CD4-positive, alpha-beta T cell treated with Interleukin-6 at 100 ng/mL for 8 hours (primary cell): ENCODE measurements around the gene GPC5.
"Not testable (repeated sequence)": the region's sequence is repeated elsewhere in the genome, so short reads cannot be mapped to it uniquely, and the experiment has no call there.

Source experiments
- DNase-seq: peaks from one replicate; pipeline ENCODE4 v3.0.0-alpha.2; 2020; ENCODE audit warnings: mixed read lengths, low spot score

GPC5 gene

GRCh38 chr13:91879360-91879759 lies 480.9 kb downstream of the GPC5 start:
- no peak for DNase-seq

GRCh38 chr13:91882918-91883317 lies 484.5 kb downstream of the GPC5 start:
- DNase-seq: no peak

GRCh38 chr13:91889641-91890040 lies 491.2 kb downstream of the GPC5 start:
- no peak for DNase-seq

- DNase-seq: no peak
These were observed 492.7 kb downstream of the GPC5 start for GRCh38 chr13:91891141-91891540.

GRCh38 chr13:91893040-91893439 lies 494.6 kb downstream of the GPC5 start:
- no peak for DNase-seq

- DNase-seq: no peak
These were observed 495.9 kb downstream of the GPC5 start for GRCh38 chr13:91894316-91894715.

GRCh38 chr13:91896547-91896946 lies 498.1 kb downstream of the GPC5 start:
- no peak for DNase-seq

GRCh38 chr13:91898986-91899385 lies 500.6 kb downstream of the GPC5 start:
- not testable (repeated sequence) for DNase-seq

GRCh38 chr13:91902291-91902690 lies 503.9 kb downstream of the GPC5 start:
- no peak for DNase-seq

- no peak for DNase-seq
These were observed 505.6 kb downstream of the GPC5 start for GRCh38 chr13:91904005-91904404.

- DNase-seq: no peak
These were observed 506.2 kb downstream of the GPC5 start for GRCh38 chr13:91904597-91904996.

GRCh38 chr13:91907398-91907797 lies 509.0 kb downstream of the GPC5 start:
- DNase-seq: no peak

GRCh38 chr13:91909617-91910016 lies 511.2 kb downstream of the GPC5 start:
- no peak for DNase-seq

- no peak for DNase-seq
These were observed 524.7 kb downstream of the GPC5 start for GRCh38 chr13:91922969-91923592.

GRCh38 chr13:91930687-91931086 lies 532.3 kb downstream of the GPC5 start:
- DNase-seq: no peak

GRCh38 chr13:91934354-91934753 lies 535.9 kb downstream of the GPC5 start:
- DNase-seq: no peak

- DNase-seq: no peak
These were observed 548.2 kb downstream of the GPC5 start for GRCh38 chr13:91946498-91947070.

- DNase-seq: no peak
These were observed 550.3 kb downstream of the GPC5 start for GRCh38 chr13:91948736-91949135.

GRCh38 chr13:91950803-91951202 lies 552.4 kb downstream of the GPC5 start:
- no peak for DNase-seq

GRCh38 chr13:91955546-91956355 lies 557.3 kb downstream of the GPC5 start:
- no peak for DNase-seq

- DNase-seq: no peak
These were observed 562.5 kb downstream of the GPC5 start for GRCh38 chr13:91960947-91961346.

- DNase-seq: no peak
These were observed 564.5 kb downstream of the GPC5 start for GRCh38 chr13:91962946-91963345.

GRCh38 chr13:91965511-91965910 lies 567.1 kb downstream of the GPC5 start:
- no peak for DNase-seq
